Esophagus (tissue), 2 donors: ENCODE measurements around the gene PCDH9. TPM values are rescaled to one million over a fixed set of nuclear protein-coding genes. Genes with fewer than 3 reads are reported as not detected.
"Not testable (repeated sequence)": the region's sequence is repeated elsewhere in the genome, so short reads cannot be mapped to it uniquely, and the experiment has no call there.

Experiments used
- H3K27ac ChIP-seq, 2 donors: one replicate each; pipeline ENCODE4 v1.5.1; 2013; ENCODE audit warnings: low read depth in 2 of 2, mild to moderate bottlenecking in 2 of 2, inconsistent platforms in 1 of 2, low read length in 1 of 2, moderate library complexity in 1 of 2
- H3K27me3 ChIP-seq, 2 donors: one replicate each; pipeline ENCODE4 v1.6.1; 2013; ENCODE audit warnings: low read length in 2 of 2, control low read depth in 1 of 2, mild to moderate bottlenecking in 1 of 2; ENCODE audit not compliant: insufficient read depth in 2 of 2, control insufficient read depth in 1 of 2
- H3K36me3 ChIP-seq, 2 donors: one replicate each; pipeline ENCODE4 v1.6.1; 2013; ENCODE audit warnings: low read length in 1 of 2; ENCODE audit not compliant: control insufficient read depth in 2 of 2, insufficient read depth in 2 of 2
- H3K4me1 ChIP-seq, 2 donors: one replicate each; pipeline ENCODE4 v1.6.1; 2013; ENCODE audit warnings: low read length in 1 of 2; ENCODE audit not compliant: control insufficient read depth in 2 of 2, insufficient read depth in 2 of 2
- H3K4me3 ChIP-seq, 2 donors: one replicate each; pipeline ENCODE4 v1.5.1; 2013; ENCODE audit warnings: low read length in 2 of 2, mild to moderate bottlenecking in 2 of 2, low read depth in 1 of 2, moderate library complexity in 1 of 2
- H3K9me3 ChIP-seq, 2 donors: one replicate each; pipeline ENCODE4 v1.6.1; 2013; ENCODE audit warnings: mild to moderate bottlenecking in 2 of 2, low read depth in 1 of 2, low read length in 1 of 2, moderate library complexity in 1 of 2; ENCODE audit not compliant: control insufficient read depth in 2 of 2, insufficient read depth in 1 of 2
- WGBS, 2 donors: extraction: QIAGEN DNeasy Blood & Tissue Kit; methylation state at CpG; one replicate each; pipeline ENCODE4 v1.1.7; 2013; 5-methylcytosine and 5-hydroxymethylcytosine counted together
- polyA plus RNA-seq, 2 donors: library from polyadenylated mRNA; stranded (reverse); fragments of 200-250 nt; gene quantifications; one replicate each; pipeline ENCODE4 v1.2.3, GENCODE V29; 2013
- donor health status: healthy with polysubstance abuse.
- donor health status: Bipolar disorder and iron deficiency.

The PCDH9 gene
- polyA plus RNA-seq, 2 donors, result 0.12 to 0.14 TPM

DNA sequence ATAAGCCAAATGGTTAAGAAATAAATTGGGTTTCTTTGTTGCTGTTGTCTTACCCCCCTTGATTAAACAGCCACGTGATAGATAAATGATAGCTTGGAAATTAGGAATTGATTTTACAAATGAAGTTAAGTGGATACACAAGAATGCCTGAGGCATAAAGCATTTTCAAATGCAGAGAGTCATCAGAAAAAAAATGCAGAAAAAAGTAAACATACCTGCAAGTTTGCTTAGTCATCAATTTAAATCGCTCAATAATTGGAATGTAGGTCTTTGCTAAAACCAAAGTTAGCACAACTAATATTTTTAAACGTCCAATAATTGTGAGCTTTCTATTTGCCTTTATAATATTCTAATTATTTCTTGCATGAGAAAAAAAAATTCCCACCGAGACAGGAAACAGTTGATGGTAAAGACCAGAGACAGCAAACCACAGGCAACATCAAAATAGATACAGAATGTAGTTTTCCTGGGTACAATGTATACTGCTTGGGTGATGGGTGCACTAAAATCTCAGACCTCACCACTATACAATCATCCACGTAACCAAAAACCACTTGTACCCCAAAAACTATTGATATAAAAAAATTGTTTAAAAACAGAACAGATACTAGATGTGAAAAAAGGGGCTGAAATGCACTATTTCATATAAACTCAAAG lies 924.0 kb downstream of the PCDH9 start:
- WGBS, 2 donors, result 54 to 59% methylated on average over 5 of the region's 5 CpGs
- H3K9me3 ChIP-seq, result no peaks in the 10 kb centered on the region
- no peak overlapping the region for H3K4me3 ChIP-seq
- H3K4me1 ChIP-seq, result no peaks in the 10 kb centered on the region
- no peaks in the 10 kb centered on the region for H3K36me3 ChIP-seq
- H3K27me3 ChIP-seq, result no peaks in the 10 kb centered on the region
- H3K27ac ChIP-seq, result no peak overlapping the region

DNA sequence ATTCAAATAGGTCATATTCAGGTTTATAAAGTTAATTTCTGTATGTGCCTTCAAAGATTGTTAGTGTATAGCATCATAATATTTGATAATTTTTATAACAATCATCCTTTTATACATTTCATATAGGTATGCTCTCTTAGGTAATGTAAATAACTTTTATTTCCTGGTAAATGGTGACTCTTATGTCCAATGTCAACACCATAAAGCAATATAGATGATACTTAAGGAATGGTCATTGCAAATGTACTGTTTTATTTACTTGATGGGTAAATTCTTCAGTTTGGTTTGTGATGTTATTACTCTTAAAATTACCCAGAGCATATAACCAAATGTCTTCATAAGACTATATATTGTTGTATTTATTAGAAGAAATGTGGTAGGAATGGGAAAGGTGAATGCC lies 928.7 kb downstream of the PCDH9 start:
- Histone ChIP-seq H3K9me3 (no peaks in the 10 kb centered on the region), H3K27ac (no peak overlapping the region), H3K4me1 (no peaks in the 10 kb centered on the region), H3K4me3 (no peak overlapping the region), H3K36me3 (no peaks in the 10 kb centered on the region), H3K27me3 (no peaks in the 10 kb centered on the region)

DNA sequence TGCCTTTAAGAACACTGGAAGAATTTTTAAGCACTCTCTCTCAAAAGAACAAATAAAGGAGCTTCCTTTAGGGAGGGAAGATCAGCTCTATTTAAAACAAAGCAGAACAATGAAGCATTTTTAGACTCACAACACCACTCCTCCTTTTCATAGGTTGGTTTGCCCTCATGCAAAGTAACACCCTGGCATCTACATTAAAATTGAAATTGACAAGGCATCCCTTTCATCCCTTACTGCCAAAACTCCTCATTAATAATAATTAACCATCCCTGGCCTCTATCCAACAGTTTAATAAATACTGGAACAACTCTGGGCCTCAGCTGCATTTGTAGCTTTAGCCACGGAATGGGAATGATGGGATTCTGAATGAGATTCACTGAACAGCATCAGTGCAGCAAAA lies 929.1 kb downstream of the PCDH9 start:
- Histone ChIP-seq H3K27me3 (no peaks in the 10 kb centered on the region), H3K9me3 (no peaks in the 10 kb centered on the region), H3K36me3 (no peaks in the 10 kb centered on the region), H3K4me1 (no peaks in the 10 kb centered on the region), H3K4me3 (no peak overlapping the region), H3K27ac (no peak overlapping the region)
- WGBS, 2 donors, result 77% methylated on average over 1 of the region's 1 CpG

DNA sequence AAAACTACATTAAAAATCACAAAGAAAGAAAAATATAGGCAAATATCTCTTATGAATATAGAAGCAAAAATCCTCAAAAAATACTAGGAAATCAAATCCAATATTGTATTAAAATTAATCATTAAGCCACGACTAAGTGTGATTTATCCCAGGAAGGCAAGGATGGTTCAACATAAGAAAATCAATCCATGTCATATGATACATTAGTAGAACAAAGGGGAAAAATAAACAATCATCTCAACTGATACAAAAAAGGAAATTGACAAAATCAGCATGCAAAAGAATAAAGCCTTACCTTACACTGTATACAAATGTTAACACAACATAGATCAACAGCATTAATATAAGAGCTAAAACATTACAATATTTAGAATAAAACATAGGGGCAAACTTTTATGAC lies 933.3 kb downstream of the PCDH9 start:
- no peaks in the 10 kb centered on the region for H3K9me3 ChIP-seq
- no peak overlapping the region for H3K4me3 ChIP-seq
- H3K36me3 ChIP-seq, result no peaks in the 10 kb centered on the region
- no peak overlapping the region for H3K27ac ChIP-seq
- 74 to 87% methylated on average over 1 of the region's 1 CpG for WGBS, 2 donors
- no peaks in the 10 kb centered on the region for H3K27me3 ChIP-seq
- no peaks in the 10 kb centered on the region for H3K4me1 ChIP-seq

DNA sequence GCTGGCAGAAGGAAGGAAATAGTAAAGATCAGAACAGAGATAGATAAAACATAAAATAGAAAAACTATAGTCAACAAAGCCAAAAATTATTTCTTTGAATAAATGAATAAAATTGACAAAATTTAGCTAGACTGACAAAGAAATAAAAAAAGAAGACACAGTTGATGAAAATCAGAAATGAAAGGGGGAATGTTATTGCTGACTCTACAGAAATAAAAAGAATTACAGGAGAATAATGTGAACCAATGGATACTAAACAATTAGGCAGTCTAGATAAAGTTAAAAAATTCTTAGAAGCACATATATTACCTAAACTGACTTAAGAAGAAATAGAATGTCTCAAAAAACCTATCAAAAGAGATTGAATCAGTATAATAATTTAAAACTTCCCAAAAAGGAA lies 933.8 kb downstream of the PCDH9 start:
- Histone ChIP-seq H3K27ac (no peak overlapping the region), H3K27me3 (no peaks in the 10 kb centered on the region), H3K9me3 (no peaks in the 10 kb centered on the region), H3K36me3 (no peaks in the 10 kb centered on the region), H3K4me1 (no peaks in the 10 kb centered on the region), H3K4me3 (no peak overlapping the region)

DNA sequence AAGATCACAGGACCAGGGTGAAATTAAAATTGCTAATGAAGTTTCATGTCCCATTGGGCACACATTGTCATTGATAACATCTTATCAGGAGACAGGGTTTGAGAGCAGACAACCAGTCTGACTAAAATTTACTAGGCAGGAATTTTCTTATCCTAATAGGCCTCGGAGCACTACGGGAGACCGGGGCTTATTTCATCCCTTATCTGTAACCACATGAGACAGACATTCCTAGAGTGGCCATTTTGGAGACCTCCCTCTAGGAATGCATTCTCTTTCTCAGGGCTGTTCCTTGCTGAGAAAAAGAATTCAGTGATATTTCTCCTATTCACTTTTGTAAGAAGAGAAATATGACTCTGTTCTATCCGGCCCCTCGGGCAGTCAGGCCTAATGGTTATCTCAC lies 943.3 kb downstream of the PCDH9 start:
- 94 to 95% methylated on average over 5 of the region's 5 CpGs for WGBS, 2 donors
- not testable (repeated sequence) for H3K27ac ChIP-seq, H3K9me3 ChIP-seq

DNA sequence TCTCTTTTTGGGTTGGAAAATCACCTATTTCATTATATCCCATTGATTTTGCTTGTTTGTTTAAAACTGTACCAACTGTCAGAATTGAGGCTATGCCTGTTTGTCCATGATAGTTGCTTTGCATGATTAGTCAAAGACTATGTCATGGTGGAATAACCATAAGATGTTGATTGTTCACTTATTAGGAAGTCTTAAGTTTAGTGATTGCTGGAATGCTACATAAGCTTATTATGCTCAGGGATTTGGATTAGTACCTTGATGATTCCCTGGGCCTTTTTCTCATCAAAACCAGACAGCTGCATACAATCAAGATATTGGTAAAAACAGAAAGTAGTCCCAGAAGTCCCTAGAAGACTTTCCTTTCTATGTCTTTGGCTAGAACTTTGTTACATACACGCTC lies 954.7 kb downstream of the PCDH9 start:
- H3K36me3 ChIP-seq, result no peaks in the 10 kb centered on the region
- no peaks in the 10 kb centered on the region for H3K27me3 ChIP-seq
- no peak overlapping the region for H3K27ac ChIP-seq
- no peaks in the 10 kb centered on the region for H3K4me1 ChIP-seq
- peaks cover 0 to 3% of the 10 kb centered on the region in 2 donors for H3K9me3 ChIP-seq
- WGBS, 2 donors, result 93 to 96% methylated on average over 1 of the region's 1 CpG
- no peak overlapping the region for H3K4me3 ChIP-seq

More for the DNA sequence above, 943.3 kb downstream of the PCDH9 start:
- H3K4me1 ChIP-seq, H3K27me3 ChIP-seq, H3K36me3 ChIP-seq, H3K4me3 ChIP-seq: not testable (repeated sequence)

DNA sequence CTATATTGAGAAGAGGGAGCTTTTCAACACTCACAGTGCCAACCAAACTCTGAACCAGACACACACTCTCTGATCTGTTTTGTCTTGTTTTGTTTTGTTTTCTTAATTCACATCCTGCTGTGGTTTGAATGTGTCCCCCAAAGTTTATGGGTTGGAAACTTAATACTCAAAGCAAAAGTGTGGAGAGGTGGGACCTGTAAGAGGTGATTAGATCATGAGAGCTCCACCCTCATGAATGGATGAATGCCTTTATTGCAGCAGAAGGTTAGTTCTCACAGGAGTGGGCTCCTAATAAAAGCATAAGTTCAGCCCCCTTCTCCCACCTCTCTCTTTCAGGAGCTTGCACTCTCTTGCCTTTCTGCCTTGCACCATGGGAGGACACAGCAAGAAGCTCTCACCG lies 957.1 kb downstream of the PCDH9 start:
- H3K4me3 ChIP-seq, result no peak overlapping the region
- no peaks in the 10 kb centered on the region for H3K27me3 ChIP-seq
- H3K4me1 ChIP-seq, result no peaks in the 10 kb centered on the region
- WGBS, 2 donors, result 74 to 83% methylated on average over 1 of the region's 1 CpG
- no peak overlapping the region for H3K27ac ChIP-seq
- H3K36me3 ChIP-seq, result no peaks in the 10 kb centered on the region
- peaks cover 0 to 3% of the 10 kb centered on the region in 2 donors for H3K9me3 ChIP-seq

DNA sequence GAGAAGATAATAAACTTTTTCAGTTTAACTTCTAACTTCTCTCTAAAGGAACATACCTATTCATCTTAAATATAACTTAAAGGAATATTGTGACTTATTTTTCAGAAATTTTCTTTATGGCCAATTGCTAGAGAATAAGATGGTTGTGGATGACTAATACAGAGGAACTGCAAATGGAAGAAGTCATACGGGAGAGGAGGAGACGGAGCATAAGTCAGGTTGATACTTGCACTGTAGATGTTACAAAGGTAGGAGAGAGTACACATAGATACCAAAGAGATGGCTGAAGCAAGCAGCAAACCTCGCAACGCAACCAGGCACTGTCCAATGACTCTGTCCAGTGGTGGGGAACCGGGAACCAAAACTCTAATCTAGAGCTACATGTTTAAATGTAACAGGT lies 963.4 kb downstream of the PCDH9 start:
- 69 to 75% methylated on average over 5 of the region's 5 CpGs for WGBS, 2 donors
- H3K4me1 ChIP-seq, result no peaks in the 10 kb centered on the region
- H3K36me3 ChIP-seq, result no peaks in the 10 kb centered on the region
- H3K27me3 ChIP-seq, result no peaks in the 10 kb centered on the region
- no peak overlapping the region for H3K27ac ChIP-seq
- no peak overlapping the region for H3K4me3 ChIP-seq
- H3K9me3 ChIP-seq, result no peaks in the 10 kb centered on the region

DNA sequence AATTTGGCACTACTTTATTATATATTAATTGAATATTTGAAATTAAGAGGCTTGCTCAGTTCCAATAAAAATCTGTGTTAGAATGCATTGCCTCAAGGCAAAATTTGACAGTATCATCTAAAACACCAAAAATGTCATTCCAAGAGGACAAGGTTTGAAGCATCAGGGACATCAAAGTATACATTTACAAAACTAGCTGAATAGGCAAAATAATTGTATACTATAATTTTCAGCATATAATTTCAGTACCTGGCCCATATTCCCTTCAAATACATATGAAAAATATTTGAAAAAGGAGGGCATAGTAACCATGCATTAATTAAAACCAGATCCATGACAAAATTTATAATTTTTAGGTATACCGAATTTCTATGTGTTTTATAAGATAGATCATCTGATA lies 963.8 kb downstream of the PCDH9 start:
- Histone ChIP-seq H3K9me3 (no peaks in the 10 kb centered on the region), H3K36me3 (no peaks in the 10 kb centered on the region), H3K4me3 (no peak overlapping the region), H3K27ac (no peak overlapping the region), H3K27me3 (no peaks in the 10 kb centered on the region), H3K4me1 (no peaks in the 10 kb centered on the region)
- WGBS, 2 donors, result 92 to 93% methylated on average over 1 of the region's 1 CpG
